ENCODE measurements around the gene PDE1C.

The PDE1C gene

DNA sequence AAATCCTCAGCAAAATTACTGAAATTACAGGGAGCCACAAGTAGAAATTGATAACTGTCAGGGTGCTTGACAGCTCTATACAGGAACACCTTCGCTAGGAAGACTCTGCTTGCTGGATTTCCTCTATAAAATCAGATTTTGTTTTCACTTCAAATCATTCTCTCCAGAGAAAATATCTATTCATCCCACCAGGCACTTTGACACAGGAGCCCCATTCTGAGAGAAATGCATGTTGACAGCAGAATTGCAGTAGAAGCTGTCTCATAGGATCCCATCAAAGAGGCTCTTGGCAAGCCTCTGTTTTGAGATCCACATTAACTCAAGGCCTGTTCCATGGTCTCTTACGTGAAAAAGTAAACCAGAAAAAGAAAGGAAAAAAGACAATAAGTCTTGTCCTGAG, 116.8 kb downstream of the PDE1C start:
- no peak for FAIRE-seq
- DNase-seq (ENCODE audit: insufficient read length, low spot score): no peak

DNA sequence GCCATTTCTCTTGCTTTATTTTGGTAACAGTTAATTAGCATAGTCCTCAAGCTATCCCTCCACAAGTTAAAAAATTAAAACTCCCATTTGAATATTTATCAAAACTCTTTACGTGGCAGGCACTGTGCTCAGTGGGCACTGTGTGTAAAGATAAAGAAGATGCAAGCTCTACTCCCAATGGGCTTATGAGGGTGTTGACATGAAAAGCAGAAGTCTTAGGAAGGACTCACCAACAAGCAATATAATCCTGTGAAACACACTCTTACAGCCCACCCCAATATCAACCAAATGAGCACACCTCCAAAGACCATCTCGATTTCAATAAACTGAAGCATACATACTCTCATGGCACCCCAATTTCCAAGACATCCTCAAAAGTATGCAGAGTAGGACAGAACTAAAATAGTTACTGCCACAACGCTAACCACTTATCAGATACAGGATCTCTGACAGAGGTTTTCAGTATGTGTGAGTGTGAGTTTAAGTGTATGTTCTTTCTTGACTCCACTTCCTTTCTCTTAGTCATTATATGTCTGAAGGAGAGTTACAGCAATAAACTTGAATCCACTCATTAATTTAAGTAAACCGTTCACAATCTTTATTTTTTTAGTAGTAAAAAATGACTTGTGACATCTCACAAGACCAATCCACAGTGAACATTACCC, 120.0 kb downstream of the PDE1C start:
- no peak for FAIRE-seq
- DNase-seq (ENCODE audit: insufficient read length, low spot score): no peak

GRCh38 chr7:31948029-31948428, 122.2 kb downstream of the PDE1C start:
- peak; percentile 49 for FAIRE-seq
- DNase-seq (ENCODE audit: insufficient read length, low spot score): no peak

DNA sequence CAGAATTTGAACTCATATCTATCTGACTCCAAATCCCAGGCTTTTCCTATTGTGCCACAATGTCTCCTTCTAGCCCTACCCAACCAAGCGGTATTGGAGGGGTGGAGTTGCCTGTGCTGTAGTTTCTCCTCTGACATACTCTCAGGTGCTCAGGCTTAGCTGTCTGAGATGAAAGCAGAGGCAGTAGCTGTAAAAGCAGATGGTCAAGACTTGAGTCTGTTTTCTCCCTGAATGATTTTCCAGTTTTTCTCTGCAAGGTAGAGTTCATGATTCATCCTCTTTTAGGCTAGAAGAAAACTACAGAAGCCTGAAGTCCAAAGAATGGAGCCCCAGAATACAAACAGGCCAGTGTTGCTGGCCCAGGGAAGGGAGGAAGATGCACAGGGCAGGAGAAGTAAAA, 130.0 kb downstream of the PDE1C start:
- FAIRE-seq: no peak
- DNase-seq (ENCODE audit: insufficient read length, low spot score): no peak

DNA sequence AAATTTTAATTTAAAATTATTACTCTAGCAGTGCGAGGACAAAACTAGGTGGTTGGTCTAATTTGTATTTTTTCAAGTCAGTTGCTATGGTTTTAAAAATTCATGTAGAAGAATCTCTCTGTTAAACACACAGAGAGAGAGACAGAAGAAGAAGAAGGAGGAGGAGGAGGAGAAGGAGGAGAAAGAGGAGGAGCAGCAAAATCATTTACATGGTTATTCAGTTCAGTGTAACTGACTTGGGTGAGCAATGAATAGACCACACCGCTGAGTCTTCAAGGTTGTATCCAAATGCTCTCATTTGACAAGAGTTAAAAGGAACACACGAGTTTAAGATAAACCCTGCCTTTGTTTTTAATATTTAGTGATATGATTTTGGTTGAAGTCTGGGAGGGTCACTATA, 131.1 kb downstream of the PDE1C start:
- DNase-seq (ENCODE audit: insufficient read length, low spot score) (no peak), FAIRE-seq (no peak)

DNA sequence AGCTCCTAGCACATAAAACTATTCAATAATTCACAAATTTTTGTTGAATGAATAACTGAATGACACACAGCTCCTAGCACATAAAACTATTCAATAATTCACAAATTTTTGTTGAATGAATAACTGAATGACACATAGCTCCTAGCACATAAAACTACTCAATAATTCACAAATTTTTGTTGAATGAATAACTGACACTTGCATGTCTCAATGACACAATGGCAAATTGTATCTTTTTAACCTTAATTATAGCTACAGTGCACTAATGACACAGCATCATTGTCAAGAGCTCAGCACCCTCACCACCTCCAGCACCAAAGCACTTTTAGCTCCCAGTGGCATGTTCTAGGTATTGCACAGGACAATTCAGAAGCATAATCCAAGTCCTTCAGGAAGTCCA, 131.6 kb downstream of the PDE1C start:
- no peak for FAIRE-seq

GRCh38 chr7:31937982-31938381, 132.2 kb downstream of the PDE1C start:
- DNase-seq (ENCODE audit: insufficient read length, low spot score) (no peak), FAIRE-seq (no peak)

More for the DNA sequence above, 131.6 kb downstream of the PDE1C start:
- DNase-seq (ENCODE audit: insufficient read length, low spot score): no peak

DNA sequence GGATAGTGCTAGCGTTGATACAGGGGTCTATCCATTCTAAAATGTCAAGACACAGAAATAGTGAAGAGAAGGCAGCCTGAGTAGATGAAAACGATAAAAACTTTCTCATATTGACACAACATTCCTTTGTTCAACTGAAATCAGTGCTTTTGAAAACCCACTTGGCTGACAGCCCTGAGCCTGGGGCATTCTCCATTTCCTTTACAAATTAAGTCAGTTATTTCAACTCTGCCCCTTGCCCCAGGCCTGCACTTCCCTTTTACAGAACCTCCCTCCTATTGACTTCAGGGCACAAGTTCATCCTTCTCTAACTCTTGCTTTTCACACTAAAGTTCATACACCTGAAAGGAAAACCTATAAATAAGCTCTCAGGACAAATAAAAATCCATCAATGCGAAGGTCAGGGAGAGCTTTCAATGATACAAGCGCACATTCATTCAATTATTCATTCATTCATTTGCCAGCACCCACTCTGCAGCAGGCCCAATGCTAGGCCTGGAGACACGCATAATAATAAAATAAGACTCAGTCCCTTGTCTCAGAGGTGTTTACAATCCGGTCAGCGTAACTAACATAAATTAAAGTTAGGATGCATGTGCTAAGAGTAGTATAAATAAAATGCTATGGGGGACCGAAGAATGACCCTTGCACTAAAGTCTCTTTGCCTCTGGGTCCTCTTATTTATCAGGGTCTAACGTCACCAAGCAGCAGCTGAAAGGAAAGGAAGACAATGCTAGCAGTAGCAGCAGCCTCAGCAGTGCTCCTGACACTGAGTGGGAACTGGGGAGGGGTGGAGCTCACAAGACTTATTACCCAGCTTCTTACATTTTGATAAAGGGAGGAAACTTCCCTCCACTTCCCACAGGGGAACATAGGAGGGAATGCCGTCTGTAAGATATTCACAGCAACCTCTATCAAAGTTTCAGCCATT, 134.8 kb downstream of the PDE1C start:
- FAIRE-seq (no peak), DNase-seq (ENCODE audit: insufficient read length, low spot score) (no peak)

DNA sequence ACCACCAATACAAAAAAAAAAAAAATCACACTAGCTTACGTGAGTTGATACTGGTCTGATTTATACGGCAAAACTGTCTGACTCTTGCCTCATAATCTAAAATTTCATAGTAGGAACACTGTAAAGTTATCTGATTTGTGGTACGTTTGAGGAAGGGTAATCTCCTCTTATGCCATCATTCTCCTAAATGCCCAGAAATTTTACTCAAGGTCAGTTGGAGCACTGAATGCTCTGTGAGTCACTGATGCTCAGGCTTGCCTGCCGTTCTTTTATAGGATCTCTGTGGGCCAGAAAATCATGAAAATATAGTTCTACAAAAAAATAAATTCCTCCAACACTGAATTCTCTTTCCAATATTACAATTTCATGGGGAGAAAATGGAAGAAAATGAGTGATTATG, 135.7 kb downstream of the PDE1C start:
- FAIRE-seq (no peak), DNase-seq (ENCODE audit: insufficient read length, low spot score) (no peak)

GRCh38 chr7:31933481-31933880, 136.7 kb downstream of the PDE1C start:
- FAIRE-seq: no peak
- DNase-seq (ENCODE audit: insufficient read length, low spot score): no peak

DNA sequence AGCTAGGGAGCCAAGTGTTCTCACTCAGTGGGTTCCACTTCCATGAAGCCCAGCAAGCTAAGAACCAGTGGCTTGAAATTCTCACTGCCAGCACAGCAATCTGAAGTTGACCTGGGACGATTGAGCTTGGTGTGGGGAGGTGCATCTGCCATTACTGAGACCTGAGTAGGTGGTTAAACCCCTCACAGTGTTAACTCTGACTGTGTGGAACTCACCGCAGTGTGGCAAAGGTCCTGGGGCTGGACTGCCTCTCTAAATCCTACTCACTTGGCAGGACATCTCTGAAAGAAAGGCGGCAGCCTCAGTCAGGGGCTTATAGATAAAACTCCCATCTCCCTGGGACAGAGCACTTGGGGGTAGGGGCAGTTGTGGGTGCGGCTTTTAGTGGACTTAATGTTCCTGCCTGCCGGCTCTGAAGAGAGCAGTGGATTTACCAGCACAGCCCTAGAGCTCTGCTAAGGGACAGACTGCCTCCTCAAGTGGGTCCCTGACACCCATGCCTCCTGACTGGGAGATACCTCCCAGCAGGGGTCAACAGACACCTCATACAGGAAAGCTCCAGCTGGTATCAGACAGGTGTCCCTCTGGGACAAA, 143.1 kb downstream of the PDE1C start:
- DNase-seq (ENCODE audit: insufficient read length, low spot score) (no peak), FAIRE-seq (no peak)

DNA sequence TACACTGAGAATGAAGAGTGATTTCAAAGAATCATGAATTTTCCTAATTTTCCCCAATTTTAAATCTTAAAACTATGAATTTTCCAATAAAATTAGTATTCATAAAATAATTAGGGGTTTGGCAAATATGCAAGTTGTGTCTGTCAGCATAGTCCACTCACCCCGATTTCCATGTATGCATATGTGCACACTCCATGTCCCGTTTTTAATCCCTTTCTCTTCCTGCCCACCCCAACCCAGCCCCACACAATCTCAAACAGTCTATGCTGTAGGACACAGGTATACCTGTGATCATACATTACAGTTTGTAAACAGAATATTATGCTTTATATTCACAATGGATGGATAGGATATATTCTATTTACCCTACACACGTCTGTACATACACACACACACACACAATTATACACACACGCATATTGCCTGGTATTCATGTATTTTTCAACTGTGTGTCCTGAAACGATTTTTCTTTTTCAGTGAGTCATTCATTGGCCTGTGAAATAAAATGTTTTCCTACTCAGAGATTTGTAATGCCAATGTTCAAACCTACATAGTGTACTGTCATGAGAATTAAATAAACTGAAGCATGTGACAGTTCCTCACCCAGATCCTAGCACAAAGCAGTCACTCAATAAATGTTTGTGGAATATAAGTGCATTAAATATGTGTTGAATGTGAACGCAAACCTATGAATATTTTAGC, 144.3 kb downstream of the PDE1C start:
- FAIRE-seq: no peak

GRCh38 chr7:31924251-31924650, 146.0 kb downstream of the PDE1C start:
- FAIRE-seq (no peak), DNase-seq (ENCODE audit: insufficient read length, low spot score) (no peak)

More for the DNA sequence above, 144.3 kb downstream of the PDE1C start:
- DNase-seq (ENCODE audit: insufficient read length, low spot score): no peak

DNA sequence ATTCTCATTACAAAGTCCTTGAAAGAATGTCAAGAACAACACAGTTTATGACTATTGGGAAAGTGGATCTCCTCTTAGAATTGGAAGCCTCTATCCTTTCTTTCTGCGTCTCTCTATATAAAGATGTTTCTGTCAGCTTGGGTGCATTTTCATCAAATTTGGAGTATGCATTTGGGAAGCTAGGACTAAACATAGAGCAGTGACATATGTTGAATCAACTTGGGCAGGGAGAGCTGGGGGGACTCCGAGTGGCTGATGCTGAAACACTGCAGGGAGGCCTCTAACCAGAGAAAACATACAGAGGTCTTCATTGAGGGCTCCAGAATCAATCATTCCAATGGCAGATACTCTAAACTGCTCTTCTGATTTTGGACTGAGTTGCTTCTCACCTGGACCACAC, 147.4 kb downstream of the PDE1C start:
- no peak for DNase-seq (ENCODE audit: insufficient read length, low spot score)
- FAIRE-seq: no peak

DNA sequence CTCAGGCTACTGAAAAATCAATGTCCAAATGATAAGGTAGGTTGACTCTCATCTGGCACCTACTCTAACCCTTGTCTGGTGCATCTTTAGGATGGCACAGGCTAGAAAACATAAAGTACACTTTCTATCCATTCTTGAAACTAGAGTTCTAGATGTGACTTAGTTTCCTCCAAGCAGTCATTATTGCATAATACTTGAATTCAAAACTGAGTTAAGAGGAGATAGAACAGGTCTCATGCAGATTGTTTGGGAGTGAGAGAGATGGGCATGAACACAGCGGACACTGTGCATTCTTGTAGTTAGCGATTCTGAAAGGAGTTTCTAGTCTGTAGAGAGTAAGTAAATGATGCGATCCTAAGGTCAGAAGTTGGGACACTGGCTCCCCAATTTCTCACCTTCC, 149.2 kb downstream of the PDE1C start:
- FAIRE-seq: no peak
- DNase-seq (ENCODE audit: insufficient read length, low spot score): no peak

GRCh38 chr7:31919678-31920369, 150.4 kb downstream of the PDE1C start:
- FAIRE-seq: no peak
- DNase-seq (ENCODE audit: insufficient read length, low spot score): no peak

- no peak for FAIRE-seq
- no peak for DNase-seq (ENCODE audit: insufficient read length, low spot score)
Observed at GRCh38 chr7:31918706-31919393, 151.4 kb downstream of the PDE1C start.

- FAIRE-seq (no peak), DNase-seq (ENCODE audit: insufficient read length, low spot score) (no peak)
Observed at GRCh38 chr7:31917256-31917655, 153.0 kb downstream of the PDE1C start.

DNA sequence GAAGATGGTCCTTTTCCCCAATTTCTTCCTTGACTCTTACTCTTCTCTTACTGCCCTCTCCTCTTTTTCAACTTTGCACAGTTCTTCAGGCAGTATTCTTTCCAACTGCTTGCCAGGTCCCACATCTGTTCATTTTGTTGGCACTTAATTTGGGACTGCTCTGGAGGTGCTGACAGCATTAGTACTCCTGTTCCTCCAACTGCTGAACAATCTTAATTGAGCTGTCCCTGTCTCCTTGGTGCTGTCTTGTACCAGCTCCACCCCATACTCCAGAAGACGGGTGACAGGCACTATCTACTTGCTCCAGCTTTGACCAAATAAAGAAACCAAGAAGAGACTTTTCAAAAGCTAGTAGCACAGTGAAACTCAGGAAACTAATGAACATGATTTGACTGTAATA, 160.0 kb downstream of the PDE1C start:
- DNase-seq (ENCODE audit: insufficient read length, low spot score) (no peak), FAIRE-seq (no peak)

Data from GM19239 (cell line).